Stomach (tissue), 9 donors: ENCODE results near the gene ECE1. TPM values are rescaled to one million over a fixed set of nuclear protein-coding genes. Genes with fewer than 3 reads are reported as not detected.

ENCODE experiments used
- DNase-seq, 2 donors: peaks; one replicate each; pipeline versions ENCODE4 v3.0.0 to v3.0.0-alpha.2; 2013 to 2019
- H3K27ac ChIP-seq, 5 donors: fragments of 200-600 bp in 4 of 5; sonication (generic) in 4 of 5; one replicate each; pipeline ENCODE4 v1.5.1; 2013 to 2019; ENCODE audit warnings: mild to moderate bottlenecking in 1 of 5, moderate library complexity in 1 of 5
- H3K27me3 ChIP-seq, 3 donors: fragments of 200-600 bp; sonication (generic); one replicate each; pipeline ENCODE4 v1.5.1; 2017 to 2019; ENCODE audit warnings: mixed run types in 1 of 3
- H3K36me3 ChIP-seq, 4 donors: fragments of 200-600 bp; sonication (generic); 1 replicate in 3 of 4; 2 replicates in 1 of 4; pipeline ENCODE4 v1.5.1; 2016 to 2019
- H3K4me1 ChIP-seq, 4 donors: fragments of 200-600 bp; sonication (generic); one replicate each; pipeline ENCODE4 v1.5.1; 2016 to 2019
- H3K4me3 ChIP-seq, 4 donors: fragments of 200-600 bp; sonication (generic) in 3 of 4; one replicate each; pipeline ENCODE4 v1.5.1; 2016 to 2019; ENCODE audit warnings: mild to moderate bottlenecking in 1 of 4
- H3K9me3 ChIP-seq, 4 donors: fragments of 200-600 bp; sonication (generic); one replicate each; pipeline ENCODE4 v1.5.1; 2016 to 2019
- CTCF ChIP-seq, 7 experiments: fragments of 450-650 bp in 4 of 7; fragments of 200-600 bp in 3 of 7; sonication (generic) in 3 of 7; IDR thresholded peaks; one replicate each; pipeline ENCODE4 v1.5.1; 2016 to 2019; ENCODE audit warnings: antibody characterized with exemption in 7 of 7, control low read depth in 2 of 7, mild to moderate bottlenecking in 1 of 7
- EP300 ChIP-seq: sonication (generic); formaldehyde crosslinking; IDR thresholded peaks from one replicate; pipeline ENCODE4 v1.6.1; 2017; ENCODE audit warnings: antibody characterized with exemption
- POLR2A ChIP-seq, 4 donors: fragments of 450-650 bp; IDR thresholded peaks; one replicate each; pipeline ENCODE4 v1.6.1; 2016; ENCODE audit warnings: antibody characterized with exemption in 4 of 4, control low read depth in 2 of 4, mild to moderate bottlenecking in 1 of 4, moderate library complexity in 1 of 4
- POLR2AphosphoS5 ChIP-seq, 3 donors: sonication (generic); formaldehyde crosslinking; IDR thresholded peaks; one replicate each; pipeline ENCODE4 v1.6.1; 2016; ENCODE audit warnings: antibody characterized with exemption in 3 of 3
- WGBS, 5 donors: extraction: QIAGEN DNeasy Blood & Tissue Kit in 3 of 5; methylation state at CpG; one replicate each; pipeline versions ENCODE4 v1.1.5 to v1.1.7; 2013 to 2018; 5-methylcytosine and 5-hydroxymethylcytosine counted together
- intact Hi-C: fragments of 100-400 bp; cut with DNase I; formaldehyde crosslinking; loops from one replicate; pipeline ENCODE4 v1.15.1; 2023; ENCODE audit warnings: low total_unique reads
- polyA plus RNA-seq, 3 donors: library from polyadenylated mRNA; stranded (reverse); fragments of 200-250 nt; gene quantifications; one replicate each; pipeline ENCODE4 v1.2.3, GENCODE V29; 2013
- total RNA-seq, 5 donors: library from RNA; depleted of rRNA; stranded (reverse); fragments of >200 nt; gene quantifications; one replicate each; pipeline versions ENCODE4 v1.1.0 to v1.2.3, GENCODE V29; 2014 to 2016
- donor health status: healthy with polysubstance abuse.
- donor health status: Bipolar disorder and iron deficiency.
- donor health status: healthy.

The ECE1 gene
- total and polyA plus RNA-seq, 8 donors = 17.6 to 574 (median 42.6) TPM

- H3K27me3 ChIP-seq = no peaks in the 10 kb centered on the region
- peaks cover 82 to 99% (median 91%) of the 10 kb centered on the region in 4 donors for H3K4me1 ChIP-seq
- DNase-seq = peak in 1 of 2 donors; percentile 29
- TF ChIP-seq POLR2AphosphoS5 (IDR thresholded peaks at IDR 0.05) = no peak
- no peak for TF ChIP-seq POLR2A (IDR thresholded peaks at IDR 0.05)
- no peak for TF ChIP-seq CTCF (IDR thresholded peaks at IDR 0.05)
- TF ChIP-seq EP300 = no peak
- H3K36me3 ChIP-seq = no peaks in the 10 kb centered on the region
- H3K4me3 ChIP-seq = no peak overlapping the region
- peak overlapping the region; percentile 27 to 93 (median 43) for H3K27ac ChIP-seq
- intact Hi-C loops = no loop called here
- WGBS, 5 donors = 42 to 50% (median 43%) methylated on average over 8 to 9 of the region's 9 CpGs
- no peaks in the 10 kb centered on the region for H3K9me3 ChIP-seq
Observed at GRCh38 chr1:21331752-21332478, 41.7 kb upstream of the ECE1 start.

DNA sequence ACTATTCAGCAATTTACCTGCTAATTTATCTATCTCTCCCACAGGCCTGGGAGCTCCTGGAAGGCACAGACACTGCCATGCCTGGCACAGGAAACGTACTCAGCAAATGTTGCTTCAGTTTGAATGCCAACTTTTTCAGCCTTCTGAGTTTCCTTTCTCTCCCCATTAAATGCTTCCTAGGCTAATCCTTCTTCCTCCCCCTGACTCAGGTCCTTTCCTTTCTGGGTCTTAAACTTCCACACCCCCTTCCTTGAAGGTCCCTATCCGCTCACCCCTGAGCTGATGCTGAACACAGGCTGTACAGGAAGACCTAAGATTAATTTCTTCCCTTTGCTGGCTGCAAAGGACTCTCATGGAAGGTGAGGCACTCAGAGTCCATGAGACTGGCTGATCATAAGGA is 40.3 kb upstream of the ECE1 start:
- intact Hi-C loops = no loop called here
- H3K9me3 ChIP-seq = no peaks in the 10 kb centered on the region
- H3K27ac ChIP-seq = peak overlapping the region in 4 of 5 donors; percentile 62 to 93 (median 88)

GRCh38 chr1:21329209-21329844 is 39.1 kb upstream of the ECE1 start:
- Histone ChIP-seq H3K4me3 (no peak overlapping the region), H3K27ac (peak overlapping the region; percentile 62 to 93 (median 85)), H3K4me1 (peaks cover 84 to 99% (median 91%) of the 10 kb centered on the region in 4 donors), H3K27me3 (no peaks in the 10 kb centered on the region), H3K36me3 (no peaks in the 10 kb centered on the region), H3K9me3 (no peaks in the 10 kb centered on the region)
- TF ChIP-seq POLR2A (IDR thresholded peaks at IDR 0.05) (no peak), POLR2AphosphoS5 (IDR thresholded peaks at IDR 0.05) (peak in 1 of 3 donors; percentile 82)
- peak; percentile 55 to 78 for DNase-seq
- 29 to 39% (median 31%) methylated on average over 7 of the region's 7 CpGs for WGBS, 5 donors
- intact Hi-C loops = no loop called here

More for the DNA sequence above, 40.3 kb upstream of the ECE1 start:
- no peak for DNase-seq
- 69 to 88% (median 73%) methylated on average over 2 of the region's 2 CpGs for WGBS, 5 donors
- no peak for TF ChIP-seq EP300
- no peak for TF ChIP-seq POLR2AphosphoS5 (IDR thresholded peaks at IDR 0.05)
- no peak for TF ChIP-seq CTCF (IDR thresholded peaks at IDR 0.05)
- TF ChIP-seq POLR2A (IDR thresholded peaks at IDR 0.05) = no peak
- H3K4me1 ChIP-seq = peaks cover 84 to 99% (median 91%) of the 10 kb centered on the region in 4 donors
- no peaks in the 10 kb centered on the region for H3K36me3 ChIP-seq
- no peaks in the 10 kb centered on the region for H3K27me3 ChIP-seq
- no peak overlapping the region for H3K4me3 ChIP-seq

DNA sequence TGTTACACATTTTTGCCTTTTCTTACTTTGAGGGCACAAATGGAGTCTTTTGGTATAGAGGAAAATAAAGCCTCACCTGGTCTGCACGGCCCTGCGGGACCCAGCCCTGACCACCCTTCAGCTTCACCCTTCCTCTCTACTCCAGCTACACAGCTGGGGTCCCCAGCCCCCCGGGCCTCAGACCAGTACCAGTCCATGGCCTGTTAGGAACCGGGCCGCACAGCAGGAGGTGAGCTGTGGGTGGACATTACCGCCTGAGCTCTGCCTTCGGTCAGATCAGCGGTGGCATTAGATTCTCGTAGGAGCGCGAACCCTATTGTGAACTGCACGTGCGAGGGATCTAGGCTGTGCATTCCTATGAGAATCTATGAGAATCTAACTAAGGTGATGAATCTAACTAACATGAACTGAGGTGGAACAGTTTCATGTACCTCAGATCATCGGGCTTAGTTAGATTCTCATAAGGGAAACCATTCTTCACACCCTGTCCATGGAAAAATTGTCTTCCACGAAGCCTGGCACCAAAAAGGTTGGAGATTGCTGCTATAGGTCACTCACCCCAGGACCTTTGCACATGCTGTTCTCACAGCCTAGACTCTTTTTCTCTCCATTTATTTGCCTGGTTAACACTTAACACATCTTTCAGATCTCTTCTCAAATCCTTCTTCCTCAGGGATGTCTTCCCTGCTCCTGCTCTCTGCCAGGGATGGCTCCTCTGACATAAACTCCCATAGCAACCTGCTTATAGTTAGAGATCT is 37.5 kb upstream of the ECE1 start:
- WGBS, 5 donors = 92 to 96% (median 93%) methylated on average over 15 of the region's 15 CpGs
- no peaks in the 10 kb centered on the region for H3K27me3 ChIP-seq
- peaks cover 84 to 99% (median 91%) of the 10 kb centered on the region in 4 donors for H3K4me1 ChIP-seq
- H3K4me3 ChIP-seq = no peak overlapping the region
- H3K27ac ChIP-seq = peak overlapping the region in 4 of 5 donors; percentile 83 to 93 (median 92)
- H3K9me3 ChIP-seq = no peaks in the 10 kb centered on the region
- H3K36me3 ChIP-seq = no peaks in the 10 kb centered on the region
- intact Hi-C loops = no loop called here
- no peak for DNase-seq
- TF ChIP-seq POLR2A (IDR thresholded peaks at IDR 0.05) (no peak), POLR2AphosphoS5 (IDR thresholded peaks at IDR 0.05) (no peak), CTCF (IDR thresholded peaks at IDR 0.05) (no peak), EP300 (no peak)
